ENCODE measurements around the gene SLBP.

Gene SLBP

GRCh38 chr4:1738410-1738809 lies 26.3 kb upstream of the SLBP start:
- Histone ChIP-seq H3K27ac (no peak overlapping the region), H3K9me3 (ENCODE audit: severe bottlenecking) (peaks cover 23% of the 10 kb centered on the region), H3K27me3 (ENCODE audit: insufficient read depth, low read depth, severe bottlenecking) (no peaks in the 10 kb centered on the region), H3K4me3 (ENCODE audit: low read depth, low read length) (no peak overlapping the region), H3K36me3 (peaks cover 94% of the 10 kb centered on the region)
- TF ChIP-seq, protein P1, sequence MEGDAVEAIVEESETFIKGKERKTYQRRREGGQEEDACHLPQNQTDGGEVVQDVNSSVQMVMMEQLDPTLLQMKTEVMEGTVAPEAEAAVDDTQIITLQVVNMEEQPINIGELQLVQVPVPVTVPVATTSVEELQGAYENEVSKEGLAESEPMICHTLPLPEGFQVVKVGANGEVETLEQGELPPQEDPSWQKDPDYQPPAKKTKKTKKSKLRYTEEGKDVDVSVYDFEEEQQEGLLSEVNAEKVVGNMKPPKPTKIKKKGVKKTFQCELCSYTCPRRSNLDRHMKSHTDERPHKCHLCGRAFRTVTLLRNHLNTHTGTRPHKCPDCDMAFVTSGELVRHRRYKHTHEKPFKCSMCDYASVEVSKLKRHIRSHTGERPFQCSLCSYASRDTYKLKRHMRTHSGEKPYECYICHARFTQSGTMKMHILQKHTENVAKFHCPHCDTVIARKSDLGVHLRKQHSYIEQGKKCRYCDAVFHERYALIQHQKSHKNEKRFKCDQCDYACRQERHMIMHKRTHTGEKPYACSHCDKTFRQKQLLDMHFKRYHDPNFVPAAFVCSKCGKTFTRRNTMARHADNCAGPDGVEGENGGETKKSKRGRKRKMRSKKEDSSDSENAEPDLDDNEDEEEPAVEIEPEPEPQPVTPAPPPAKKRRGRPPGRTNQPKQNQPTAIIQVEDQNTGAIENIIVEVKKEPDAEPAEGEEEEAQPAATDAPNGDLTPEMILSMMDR (IDR thresholded peaks at IDR 0.05; ENCODE audit: low read depth, low read length) = no peak
- DNase-seq = no peak

GRCh38 chr4:1737666-1738065 lies 25.5 kb upstream of the SLBP start:
- no peak overlapping the region for H3K27ac ChIP-seq
- TF ChIP-seq, protein P1 (IDR thresholded peaks at IDR 0.05; ENCODE audit: low read depth, low read length) = no peak
- H3K4me3 ChIP-seq (ENCODE audit: low read depth, low read length) = no peak overlapping the region
- H3K9me3 ChIP-seq (ENCODE audit: severe bottlenecking) = peaks cover 23% of the 10 kb centered on the region
- no peak for DNase-seq
- H3K36me3 ChIP-seq = peaks cover 98% of the 10 kb centered on the region
- no peaks in the 10 kb centered on the region for H3K27me3 ChIP-seq (ENCODE audit: insufficient read depth, low read depth, severe bottlenecking)

DNA sequence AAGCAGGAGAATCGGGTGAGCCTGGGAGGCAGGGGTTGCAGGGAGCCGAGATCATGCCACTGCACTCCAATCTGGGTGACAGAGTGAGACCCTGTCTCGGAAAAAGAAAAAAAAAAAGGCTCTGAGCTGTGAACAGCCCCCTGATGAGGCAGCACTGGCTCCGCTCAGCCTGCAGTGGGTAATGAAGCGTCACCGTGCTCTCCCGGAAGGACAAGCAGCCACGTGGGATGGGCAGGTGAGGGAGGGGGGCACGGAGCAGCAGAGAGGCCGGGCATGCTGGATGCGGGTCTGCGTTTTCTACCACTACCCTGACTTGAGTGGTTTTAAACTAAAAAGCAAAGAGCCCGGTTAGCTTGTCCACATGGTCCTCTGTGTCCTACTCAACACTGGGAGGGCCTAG lies 24.7 kb upstream of the SLBP start:
- no peak overlapping the region for H3K4me3 ChIP-seq (ENCODE audit: low read depth, low read length)
- TF ChIP-seq, protein P1 (IDR thresholded peaks at IDR 0.05; ENCODE audit: low read depth, low read length) = no peak
- H3K27me3 ChIP-seq (ENCODE audit: insufficient read depth, low read depth, severe bottlenecking) = no peaks in the 10 kb centered on the region
- H3K27ac ChIP-seq = no peak overlapping the region
- peaks cover 23% of the 10 kb centered on the region for H3K9me3 ChIP-seq (ENCODE audit: severe bottlenecking)
- no peak for DNase-seq
- peaks cover 94% of the 10 kb centered on the region for H3K36me3 ChIP-seq

DNA sequence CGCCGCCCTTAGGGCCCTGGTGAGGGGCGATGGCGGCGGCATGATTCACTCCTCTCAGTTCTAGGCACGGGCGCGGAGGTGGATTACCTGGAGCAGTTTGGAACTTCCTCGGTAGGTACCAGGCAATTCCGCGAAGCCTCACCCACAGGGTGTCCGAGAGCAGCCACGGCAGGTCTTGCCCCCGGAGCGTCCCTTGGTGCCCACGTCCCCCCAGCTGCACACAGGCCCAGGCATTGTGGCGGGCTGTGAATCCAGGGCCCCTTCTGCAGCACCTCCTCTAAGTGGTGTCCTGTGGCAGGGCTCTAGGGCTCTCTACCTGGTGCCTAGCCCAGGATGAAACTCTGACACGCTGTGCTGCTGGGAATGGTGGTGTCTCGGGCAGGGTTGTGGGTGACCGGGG lies 23.1 kb upstream of the SLBP start:
- no peak for DNase-seq
- Histone ChIP-seq H3K4me3 (ENCODE audit: low read depth, low read length) (no peak overlapping the region), H3K36me3 (peaks cover 94% of the 10 kb centered on the region)

GRCh38 chr4:1732911-1733310 lies 20.8 kb upstream of the SLBP start:
- no peak for DNase-seq
- Histone ChIP-seq H3K4me3 (ENCODE audit: low read depth, low read length) (no peak overlapping the region), H3K27me3 (ENCODE audit: insufficient read depth, low read depth, severe bottlenecking) (no peaks in the 10 kb centered on the region), H3K27ac (no peak overlapping the region), H3K36me3 (peaks cover 97% of the 10 kb centered on the region), H3K9me3 (ENCODE audit: severe bottlenecking) (peaks cover 14% of the 10 kb centered on the region)
- TF ChIP-seq, protein P1 (IDR thresholded peaks at IDR 0.05; ENCODE audit: low read depth, low read length) = no peak

More for the DNA sequence above, 23.1 kb upstream of the SLBP start:
- TF ChIP-seq, protein P1 (IDR thresholded peaks at IDR 0.05; ENCODE audit: low read depth, low read length) = no peak
- Histone ChIP-seq H3K27ac (no peak overlapping the region), H3K27me3 (ENCODE audit: insufficient read depth, low read depth, severe bottlenecking) (no peaks in the 10 kb centered on the region), H3K9me3 (ENCODE audit: severe bottlenecking) (peaks cover 23% of the 10 kb centered on the region)

GRCh38 chr4:1731180-1731579 lies 19.1 kb upstream of the SLBP start:
- TF ChIP-seq, protein P1 (IDR thresholded peaks at IDR 0.05; ENCODE audit: low read depth, low read length) = no peak
- Histone ChIP-seq H3K9me3 (ENCODE audit: severe bottlenecking) (peaks cover 4% of the 10 kb centered on the region), H3K36me3 (peaks cover 97% of the 10 kb centered on the region), H3K27me3 (ENCODE audit: insufficient read depth, low read depth, severe bottlenecking) (no peaks in the 10 kb centered on the region), H3K4me3 (ENCODE audit: low read depth, low read length) (no peak overlapping the region), H3K27ac (no peak overlapping the region)
- DNase-seq = no peak

Measured in WERI-Rb-1 (cell line).